ENCODE measurements around the gene PRCP.

Gene PRCP

GRCh38 chr11:82937554-82937953 is 37.3 kb upstream of the PRCP start:
- Histone ChIP-seq H3K36me3 (ENCODE audit: low read length) (peaks cover 13% of the 10 kb centered on the region; the same call in 1 of the 2 replicates), H3K4me2 (ENCODE audit: low read depth, low read length, poor library complexity, severe bottlenecking) (no peak overlapping the region), H2AFZ (ENCODE audit: low read depth, low read length, severe bottlenecking) (no peak overlapping the region), H3F3A (ENCODE audit: insufficient read depth) (peaks cover 4% of the 10 kb centered on the region; the same call in 1 of the 2 replicates), H4K20me1 (ENCODE audit: low read depth, low read length) (no peaks in the 10 kb centered on the region), H3K9ac (ENCODE audit: low read length) (no peak overlapping the region), H3K27me3 (ENCODE audit: low read length) (no peaks in the 10 kb centered on the region), H3K27ac (ENCODE audit: low read depth, low read length) (no peak overlapping the region), H3K9me3 (ENCODE audit: insufficient read depth, low read length) (no peaks in the 10 kb centered on the region), H3K79me2 (ENCODE audit: insufficient read depth, low read length) (no peaks in the 10 kb centered on the region), H3K9me2 (replicated peaks; ENCODE audit: insufficient read depth, low read length) (no peaks in the 10 kb centered on the region), H3K4me3 (ENCODE audit: insufficient read depth, low read length, poor library complexity, severe bottlenecking) (no peak overlapping the region)
- no peak for TF ChIP-seq CTCF (IDR thresholded peaks at IDR 0.05; ENCODE audit: insufficient read depth, low read length, poor library complexity, severe bottlenecking)
- TF ChIP-seq EZH2phosphoT487 (conservative IDR thresholded peaks at IDR 0.05; ENCODE audit: low read length), result no peak

GRCh38 chr11:82936261-82936660 is 36.0 kb upstream of the PRCP start:
- Histone ChIP-seq H3K27ac (ENCODE audit: low read depth, low read length) (no peak overlapping the region), H2AFZ (ENCODE audit: low read depth, low read length, severe bottlenecking) (no peak overlapping the region), H3F3A (ENCODE audit: insufficient read depth) (peaks cover 3% of the 10 kb centered on the region; the same call in 1 of the 2 replicates), H4K20me1 (ENCODE audit: low read depth, low read length) (no peaks in the 10 kb centered on the region), H3K4me2 (ENCODE audit: low read depth, low read length, poor library complexity, severe bottlenecking) (no peak overlapping the region), H3K4me3 (ENCODE audit: insufficient read depth, low read length, poor library complexity, severe bottlenecking) (no peak overlapping the region), H3K9me2 (replicated peaks; ENCODE audit: insufficient read depth, low read length) (no peaks in the 10 kb centered on the region), H3K36me3 (ENCODE audit: low read length) (peaks cover 24% of the 10 kb centered on the region; the same call in 1 of the 2 replicates), H3K27me3 (ENCODE audit: low read length) (no peaks in the 10 kb centered on the region), H3K9me3 (ENCODE audit: insufficient read depth, low read length) (no peaks in the 10 kb centered on the region), H3K9ac (ENCODE audit: low read length) (no peak overlapping the region), H3K79me2 (ENCODE audit: insufficient read depth, low read length) (no peaks in the 10 kb centered on the region)
- TF ChIP-seq CTCF (IDR thresholded peaks at IDR 0.05; ENCODE audit: insufficient read depth, low read length, poor library complexity, severe bottlenecking) (no peak), EZH2phosphoT487 (conservative IDR thresholded peaks at IDR 0.05; ENCODE audit: low read length) (no peak)

- Histone ChIP-seq H3K27me3 (ENCODE audit: low read length) (no peaks in the 10 kb centered on the region), H3K9me2 (replicated peaks; ENCODE audit: insufficient read depth, low read length) (no peaks in the 10 kb centered on the region), H4K20me1 (ENCODE audit: low read depth, low read length) (no peaks in the 10 kb centered on the region), H3K27ac (ENCODE audit: low read depth, low read length) (peak overlapping the region; percentile 98; the same call in 1 of the 2 replicates), H3K36me3 (ENCODE audit: low read length) (peaks cover 30% of the 10 kb centered on the region; the same call in 1 of the 2 replicates), H3K4me2 (ENCODE audit: low read depth, low read length, poor library complexity, severe bottlenecking) (no peak overlapping the region), H2AFZ (ENCODE audit: low read depth, low read length, severe bottlenecking) (no peak overlapping the region), H3K79me2 (ENCODE audit: insufficient read depth, low read length) (peaks cover 3% of the 10 kb centered on the region; the same call in 1 of the 2 replicates), H3K4me3 (ENCODE audit: insufficient read depth, low read length, poor library complexity, severe bottlenecking) (no peak overlapping the region), H3K9ac (ENCODE audit: low read length) (no peak overlapping the region), H3K9me3 (ENCODE audit: insufficient read depth, low read length) (no peaks in the 10 kb centered on the region), H3F3A (ENCODE audit: insufficient read depth) (peaks cover 30% of the 10 kb centered on the region)
- TF ChIP-seq EZH2phosphoT487 (conservative IDR thresholded peaks at IDR 0.05; ENCODE audit: low read length), result no peak
- TF ChIP-seq CTCF (IDR thresholded peaks at IDR 0.05; ENCODE audit: insufficient read depth, low read length, poor library complexity, severe bottlenecking), result no peak
Observed at GRCh38 chr11:82932564-82932963, 32.3 kb upstream of the PRCP start.
